H9 (cell line): ENCODE data around the gene LIPC. TPM values are rescaled to one million over a fixed set of nuclear protein-coding genes. Genes with fewer than 3 reads are reported as not detected.

Experiments used
- DNase-seq: peaks from one replicate; pipeline ENCODE4 v3.0.0-alpha.2; 2017
- H2AFZ ChIP-seq: one replicate; pipeline ENCODE4 v1.6.1; 2013; ENCODE audit warnings: mild to moderate bottlenecking, low read length, control low read depth, moderate library complexity
- H2AK5ac ChIP-seq: 2 replicates; pipeline ENCODE4 v1.6.1; 2013; ENCODE audit warnings: low read length, control low read depth, mixed read lengths; ENCODE audit not compliant: insufficient read length
- H2BK120ac ChIP-seq: one replicate; pipeline ENCODE4 v1.6.1; 2013; ENCODE audit warnings: low read depth, mild to moderate bottlenecking, low read length, control low read depth, inconsistent platforms; ENCODE audit not compliant: poor library complexity, severe bottlenecking
- H2BK12ac ChIP-seq: 2 replicates; pipeline ENCODE4 v1.6.1; 2013; ENCODE audit warnings: low read length, control low read depth, mixed read lengths, low read depth; ENCODE audit not compliant: insufficient read length
- H2BK15ac ChIP-seq: 2 replicates; pipeline ENCODE4 v1.6.1; 2013; ENCODE audit warnings: low read depth, low read length, control low read depth
- H2BK20ac ChIP-seq: one replicate; pipeline ENCODE4 v1.6.1; 2013; ENCODE audit warnings: low read depth, mild to moderate bottlenecking, low read length, control low read depth, inconsistent platforms; ENCODE audit not compliant: poor library complexity, severe bottlenecking
- H2BK5ac ChIP-seq: 2 replicates; pipeline ENCODE4 v1.6.1; 2013; ENCODE audit warnings: low read length, control low read depth, mixed read lengths; ENCODE audit not compliant: insufficient read length
- H3K14ac ChIP-seq: 2 replicates; pipeline ENCODE4 v1.6.1; 2013; ENCODE audit warnings: low read length, control low read depth; ENCODE audit not compliant: insufficient read depth
- H3K18ac ChIP-seq: 2 replicates; pipeline ENCODE4 v1.6.1; 2013; ENCODE audit warnings: low read depth, mild to moderate bottlenecking, mixed read lengths, low read length, control low read depth; ENCODE audit not compliant: insufficient read length
- H3K23ac ChIP-seq: 2 replicates; pipeline ENCODE4 v1.6.1; 2013; ENCODE audit warnings: low read length, control low read depth, mixed read lengths, low read depth; ENCODE audit not compliant: insufficient read length
- H3K23me2 ChIP-seq: 2 replicates; pipeline ENCODE4 v1.6.1; 2013; ENCODE audit warnings: low read depth, mild to moderate bottlenecking, mixed read lengths, low read length, control low read depth; ENCODE audit not compliant: insufficient read length, poor library complexity, severe bottlenecking
- H3K27ac ChIP-seq: 2 replicates; pipeline ENCODE4 v1.5.1; 2013; ENCODE audit warnings: low read length, control low read depth, mixed read lengths, low read depth; ENCODE audit not compliant: insufficient read length
- H3K27me3 ChIP-seq: 2 replicates; pipeline ENCODE4 v1.6.1; 2013; ENCODE audit warnings: low read length, control low read depth, inconsistent platforms; ENCODE audit not compliant: insufficient read depth
- H3K4ac ChIP-seq: 2 replicates; pipeline ENCODE4 v1.6.1; 2013; ENCODE audit warnings: low read depth, mild to moderate bottlenecking, control low read depth, inconsistent platforms, low read length, moderate library complexity
- H3K4me1 ChIP-seq: 2 replicates; pipeline ENCODE4 v1.6.1; 2013; ENCODE audit warnings: low read length, control low read depth, inconsistent platforms; ENCODE audit not compliant: insufficient read depth
- H3K4me2 ChIP-seq: 2 replicates; pipeline ENCODE4 v1.6.1; 2013; ENCODE audit warnings: low read length, control low read depth, mixed read lengths; ENCODE audit not compliant: insufficient read length, insufficient read depth
- H3K56ac ChIP-seq: 2 replicates; pipeline ENCODE4 v1.6.1; 2013; ENCODE audit warnings: low read depth, mild to moderate bottlenecking, mixed read lengths, low read length, control low read depth; ENCODE audit not compliant: insufficient read length
- H3K79me1 ChIP-seq: 2 replicates; pipeline ENCODE4 v1.6.1; 2013; ENCODE audit warnings: low read depth, mild to moderate bottlenecking, moderate library complexity, low read length, control low read depth, inconsistent platforms; ENCODE audit not compliant: insufficient read depth, poor library complexity, severe bottlenecking
- H3K79me2 ChIP-seq: 2 replicates; pipeline ENCODE4 v1.6.1; 2013; ENCODE audit warnings: low read length, control low read depth, inconsistent platforms; ENCODE audit not compliant: insufficient read depth
- H3K9ac ChIP-seq: 2 replicates; pipeline ENCODE4 v1.6.1; 2013; ENCODE audit warnings: low read length, control low read depth, mixed read lengths; ENCODE audit not compliant: insufficient read length; ENCODE audit errors: extremely low read depth
- H3K9me3 ChIP-seq: one replicate; pipeline ENCODE4 v1.6.1; 2013; ENCODE audit warnings: low read depth, low read length, inconsistent platforms; ENCODE audit not compliant: control insufficient read depth
- H3T11ph ChIP-seq: one replicate; pipeline ENCODE4 v1.6.1; 2013; ENCODE audit warnings: mild to moderate bottlenecking, low read length, control low read depth, inconsistent platforms
- H4K20me1 ChIP-seq: one replicate; pipeline ENCODE4 v1.6.1; 2013; ENCODE audit not compliant: control insufficient read depth, insufficient read length, insufficient read depth
- H4K5ac ChIP-seq: 2 replicates; pipeline ENCODE4 v1.6.1; 2013; ENCODE audit warnings: low read depth, mild to moderate bottlenecking, mixed read lengths, low read length, control low read depth; ENCODE audit not compliant: insufficient read length
- H4K8ac ChIP-seq: replicated peaks from 2 replicates; pipeline ENCODE4 v1.6.1; 2013; ENCODE audit warnings: low read length, control low read depth, mixed read lengths, low read depth; ENCODE audit not compliant: insufficient read length
- H4K91ac ChIP-seq: 2 replicates; pipeline ENCODE4 v1.6.1; 2013; ENCODE audit warnings: low read depth, mild to moderate bottlenecking, moderate library complexity, mixed read lengths, low read length, control low read depth; ENCODE audit not compliant: insufficient read length
- H3K27ac Mint-ChIP-seq, 3 experiments: 2 replicates in 2 of 3; 3 replicates in 1 of 3; pipeline ENCODE4 v1.8.0; 2020 to 2021; ENCODE audit warnings: mixed read lengths in 3 of 3, mild to moderate bottlenecking in 1 of 3, moderate library complexity in 1 of 3
- H3K27me3 Mint-ChIP-seq: 2 replicates; pipeline ENCODE4 v1.8.0; 2021; ENCODE audit warnings: low read depth, mild to moderate bottlenecking, moderate library complexity, mixed read lengths
- H3K36me3 Mint-ChIP-seq, 3 experiments: 2 replicates in 2 of 3; 3 replicates in 1 of 3; pipeline ENCODE4 v1.8.0; 2020 to 2021; ENCODE audit warnings: low read depth in 3 of 3, mixed read lengths in 3 of 3; ENCODE audit not compliant: insufficient read depth in 1 of 3
- H3K4me1 Mint-ChIP-seq, 2 experiments: 2 replicates each; pipeline ENCODE4 v1.8.0; 2020; ENCODE audit warnings: mixed read lengths in 2 of 2
- H3K4me3 Mint-ChIP-seq, 2 experiments: 2 replicates in 1 of 2; 3 replicates in 1 of 2; pipeline ENCODE4 v1.8.0; 2020 to 2021; ENCODE audit warnings: mild to moderate bottlenecking in 2 of 2, mixed read lengths in 2 of 2, moderate library complexity in 1 of 2
- H3K9me3 Mint-ChIP-seq, 2 experiments: 2 replicates in 1 of 2; 3 replicates in 1 of 2; pipeline ENCODE4 v1.8.0; 2020; ENCODE audit warnings: mild to moderate bottlenecking in 2 of 2, mixed read lengths in 2 of 2, moderate library complexity in 1 of 2
- WGBS: extraction: QIAGEN DNeasy Blood & Tissue Kit; methylation state at CpG from one replicate; pipeline ENCODE4 v1.1.7; 2013; ENCODE audit warnings: missing lambda C conversion rate, low lambda C conversion rate, mixed read lengths; ENCODE audit not compliant: insufficient read length; ENCODE audit errors: extremely low coverage; 5-methylcytosine and 5-hydroxymethylcytosine counted together
- total RNA-seq: library from RNA; stranded (reverse); gene quantifications from 2 replicates; pipeline ENCODE4 v1.2.1, GENCODE V29; 2021
- TF ChIP-seq, protein P1 (sequence below): fragments of 200-600 bp; sonication (generic); conservative IDR thresholded peaks from 3 replicates; pipeline ENCODE4 v1.8.0; 2021; ENCODE audit warnings: antibody characterized with exemption, mild to moderate bottlenecking

Gene LIPC
- total RNA-seq, 1 experiment from 2014 or later: not detected

DNA sequence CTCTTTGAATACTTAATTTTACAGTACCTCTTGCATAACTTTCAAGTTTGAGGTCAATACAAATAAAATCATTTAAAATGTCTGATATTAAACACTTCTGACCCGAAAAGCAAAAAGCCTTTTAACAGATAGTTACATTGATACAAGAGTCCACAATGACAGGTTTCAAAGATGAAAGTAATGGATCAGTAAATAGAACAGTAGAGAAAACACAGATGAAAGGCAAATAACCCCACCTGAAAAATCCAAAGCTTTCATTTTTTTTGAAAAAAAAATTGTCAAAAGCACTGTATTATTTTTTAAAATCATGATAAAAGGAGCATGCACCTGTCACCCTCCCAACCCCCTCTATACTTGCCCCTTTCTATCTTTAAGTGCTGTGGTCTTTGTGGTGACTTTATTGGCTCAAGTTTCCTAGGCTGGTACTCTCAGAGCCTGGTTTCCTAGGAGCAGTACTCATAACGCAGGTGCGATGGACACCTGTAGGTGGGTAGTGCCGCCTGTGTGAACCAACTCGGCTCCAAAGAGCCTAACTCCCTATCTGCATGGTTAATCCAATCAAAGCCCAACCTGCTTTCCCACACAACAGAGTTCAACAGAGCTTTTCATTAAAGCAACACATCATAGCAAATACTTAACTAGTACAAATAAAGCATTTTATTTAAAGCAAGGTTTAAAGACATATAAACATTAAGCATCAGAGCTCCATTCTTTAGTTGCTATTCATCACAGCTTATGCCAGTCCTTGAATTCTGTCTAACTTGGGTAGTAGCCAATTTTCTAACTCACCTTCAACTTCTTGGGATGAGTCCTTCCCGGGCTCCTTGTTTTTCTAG is 32.2 kb downstream of the LIPC start:
- no peak overlapping the region for H3K56ac ChIP-seq
- DNase-seq: no peak
- H4K91ac ChIP-seq: no peak overlapping the region
- TF ChIP-seq, protein P1, sequence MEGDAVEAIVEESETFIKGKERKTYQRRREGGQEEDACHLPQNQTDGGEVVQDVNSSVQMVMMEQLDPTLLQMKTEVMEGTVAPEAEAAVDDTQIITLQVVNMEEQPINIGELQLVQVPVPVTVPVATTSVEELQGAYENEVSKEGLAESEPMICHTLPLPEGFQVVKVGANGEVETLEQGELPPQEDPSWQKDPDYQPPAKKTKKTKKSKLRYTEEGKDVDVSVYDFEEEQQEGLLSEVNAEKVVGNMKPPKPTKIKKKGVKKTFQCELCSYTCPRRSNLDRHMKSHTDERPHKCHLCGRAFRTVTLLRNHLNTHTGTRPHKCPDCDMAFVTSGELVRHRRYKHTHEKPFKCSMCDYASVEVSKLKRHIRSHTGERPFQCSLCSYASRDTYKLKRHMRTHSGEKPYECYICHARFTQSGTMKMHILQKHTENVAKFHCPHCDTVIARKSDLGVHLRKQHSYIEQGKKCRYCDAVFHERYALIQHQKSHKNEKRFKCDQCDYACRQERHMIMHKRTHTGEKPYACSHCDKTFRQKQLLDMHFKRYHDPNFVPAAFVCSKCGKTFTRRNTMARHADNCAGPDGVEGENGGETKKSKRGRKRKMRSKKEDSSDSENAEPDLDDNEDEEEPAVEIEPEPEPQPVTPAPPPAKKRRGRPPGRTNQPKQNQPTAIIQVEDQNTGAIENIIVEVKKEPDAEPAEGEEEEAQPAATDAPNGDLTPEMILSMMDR: no peak
- no peak overlapping the region for H2BK120ac ChIP-seq
- no peak overlapping the region for H4K5ac ChIP-seq
- no peak overlapping the region for H2BK12ac ChIP-seq
- no peak overlapping the region for H2AK5ac ChIP-seq
- H3K4me2 ChIP-seq: no peak overlapping the region
- no peaks in the 10 kb centered on the region for H3K9me3 Mint-ChIP-seq
- H2BK15ac ChIP-seq: no peak overlapping the region
- no peak overlapping the region for H3K4me3 Mint-ChIP-seq
- H2BK5ac ChIP-seq: no peak overlapping the region
- no peak overlapping the region for H2AFZ ChIP-seq
- peak overlapping the region in 1 of 3 experiments; percentile 42; a peak in 2 of 7 replicates for H3K27ac Mint-ChIP-seq
- no peaks in the 10 kb centered on the region for H3K27me3 ChIP-seq
- H3K27ac ChIP-seq: no peak overlapping the region
- no peak overlapping the region for H3T11ph ChIP-seq
- H4K20me1 ChIP-seq: no peaks in the 10 kb centered on the region
- no peaks in the 10 kb centered on the region for H3K36me3 Mint-ChIP-seq
- H3K18ac ChIP-seq: no peak overlapping the region
- no peak overlapping the region for H3K9ac ChIP-seq
- no CpG with 5 or more reads among the region's 6 CpGs for WGBS
- H3K4ac ChIP-seq: no peak overlapping the region
- no peak overlapping the region for H3K23ac ChIP-seq
- no peaks in the 10 kb centered on the region for H3K79me2 ChIP-seq
- H3K4me1 ChIP-seq: no peaks in the 10 kb centered on the region
- H2BK20ac ChIP-seq: no peak overlapping the region
- peaks cover 3 to 17% of the 10 kb centered on the region in 2 experiments; a peak in 3 of 4 replicates for H3K4me1 Mint-ChIP-seq
- H4K8ac ChIP-seq: no peak overlapping the region
- H3K9me3 ChIP-seq: no peaks in the 10 kb centered on the region
- H3K79me1 ChIP-seq: no peaks in the 10 kb centered on the region
- H3K27me3 Mint-ChIP-seq: peaks cover 2% of the 10 kb centered on the region; the same call in 1 of the 2 replicates
- H3K14ac ChIP-seq: no peak overlapping the region
- H3K23me2 ChIP-seq: no peaks in the 10 kb centered on the region
